Measurements from ENCODE around the gene OR10AD1.

GRCh38 chr12:48183091-48183875, 19.8 kb downstream of the OR10AD1 start, which contains the start of gene CCDC184:
- TF ChIP-seq CTCF (IDR thresholded peaks at IDR 0.05) (peak in 2 of 4 experiments; percentile 16 to 30), POLR2A (IDR thresholded peaks at IDR 0.05) (no peak), POLR2AphosphoS5 (IDR thresholded peaks at IDR 0.05) (peak in 1 of 4 donors; percentile 26)
